Renal cortex interstitium (tissue), 15 donors: ENCODE data around the gene DZIP1L. TPM values are rescaled to one million over a fixed set of nuclear protein-coding genes. Genes with fewer than 3 reads are reported as not detected.
"Not testable (repeated sequence)": the region's sequence is repeated elsewhere in the genome, so short reads cannot be mapped to it uniquely, and the experiment has no call there.

Experiments used
- DNase-seq, 11 donors: peaks; one replicate each; pipeline ENCODE4 v3.0.0-alpha.2; 2013; ENCODE audit warnings: low read depth in 9 of 11, low spot score in 4 of 11; ENCODE audit errors: extremely low read depth in 1 of 11
- long read RNA-seq, 16 experiments: transcript quantifications; one replicate each; lab custom pipeline, GENCODE V29; 2026
- polyA plus RNA-seq, 3 donors: library from polyadenylated mRNA; unstranded; fragments of 120-200 nt; gene quantifications; one replicate each; pipeline ENCODE4 v1.2.1, GENCODE V29; 2013; ENCODE audit not compliant: insufficient read length in 3 of 3

Gene DZIP1L, protein sequence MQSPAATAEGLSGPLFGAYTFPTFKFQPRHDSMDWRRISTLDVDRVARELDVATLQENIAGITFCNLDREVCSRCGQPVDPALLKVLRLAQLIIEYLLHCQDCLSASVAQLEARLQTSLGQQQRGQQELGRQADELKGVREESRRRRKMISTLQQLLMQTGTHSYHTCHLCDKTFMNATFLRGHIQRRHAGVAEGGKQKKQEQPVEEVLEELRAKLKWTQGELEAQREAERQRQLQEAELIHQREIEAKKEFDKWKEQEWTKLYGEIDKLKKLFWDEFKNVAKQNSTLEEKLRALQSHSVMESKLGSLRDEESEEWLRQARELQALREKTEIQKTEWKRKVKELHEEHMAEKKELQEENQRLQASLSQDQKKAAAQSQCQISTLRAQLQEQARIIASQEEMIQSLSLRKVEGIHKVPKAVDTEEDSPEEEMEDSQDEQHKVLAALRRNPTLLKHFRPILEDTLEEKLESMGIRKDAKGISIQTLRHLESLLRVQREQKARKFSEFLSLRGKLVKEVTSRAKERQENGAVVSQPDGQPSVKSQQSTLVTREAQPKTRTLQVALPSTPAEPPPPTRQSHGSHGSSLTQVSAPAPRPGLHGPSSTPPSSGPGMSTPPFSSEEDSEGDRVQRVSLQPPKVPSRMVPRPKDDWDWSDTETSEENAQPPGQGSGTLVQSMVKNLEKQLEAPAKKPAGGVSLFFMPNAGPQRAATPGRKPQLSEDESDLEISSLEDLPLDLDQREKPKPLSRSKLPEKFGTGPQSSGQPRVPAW
- polyA plus RNA-seq: 10 to 100 TPM; 14.5 to 25.7 (median 16.4) TPM
- long read RNA-seq, donor 1: 0 reads
- long read RNA-seq, donor 2: 0 reads
- long read RNA-seq, donor 3: 0 reads
- long read RNA-seq, donor 4: 0 reads
- long read RNA-seq, donor 5: 0 reads
- long read RNA-seq, donor 6: 0 reads
- long read RNA-seq, donor 7, partial matches to known transcripts: 0 of 1 reads
- long read RNA-seq, donor 7, other reads (novel, unspliced or antisense): 0 of 1 reads
- long read RNA-seq, donor 8, partial matches to known transcripts: 0 of 1 reads
- long read RNA-seq, donor 8, other reads (novel, unspliced or antisense): 0 of 1 reads
- long read RNA-seq, donor 9: 0 reads
- long read RNA-seq, donor 10: 0 reads
- long read RNA-seq, donor 11: 0 reads
- long read RNA-seq, donor 12: 0 reads
- long read RNA-seq, donor 13, partial matches to known transcripts: 0 of 1 reads
- long read RNA-seq, donor 13, other reads (novel, unspliced or antisense): 0 of 1 reads
- long read RNA-seq, donor 14: 0 reads
- long read RNA-seq, donor 15: 0 reads
- long read RNA-seq, donor 16, partial matches to known transcripts: 0 of 2 reads
- long read RNA-seq, donor 16, other reads (novel, unspliced or antisense): 0 of 2 reads

DNA sequence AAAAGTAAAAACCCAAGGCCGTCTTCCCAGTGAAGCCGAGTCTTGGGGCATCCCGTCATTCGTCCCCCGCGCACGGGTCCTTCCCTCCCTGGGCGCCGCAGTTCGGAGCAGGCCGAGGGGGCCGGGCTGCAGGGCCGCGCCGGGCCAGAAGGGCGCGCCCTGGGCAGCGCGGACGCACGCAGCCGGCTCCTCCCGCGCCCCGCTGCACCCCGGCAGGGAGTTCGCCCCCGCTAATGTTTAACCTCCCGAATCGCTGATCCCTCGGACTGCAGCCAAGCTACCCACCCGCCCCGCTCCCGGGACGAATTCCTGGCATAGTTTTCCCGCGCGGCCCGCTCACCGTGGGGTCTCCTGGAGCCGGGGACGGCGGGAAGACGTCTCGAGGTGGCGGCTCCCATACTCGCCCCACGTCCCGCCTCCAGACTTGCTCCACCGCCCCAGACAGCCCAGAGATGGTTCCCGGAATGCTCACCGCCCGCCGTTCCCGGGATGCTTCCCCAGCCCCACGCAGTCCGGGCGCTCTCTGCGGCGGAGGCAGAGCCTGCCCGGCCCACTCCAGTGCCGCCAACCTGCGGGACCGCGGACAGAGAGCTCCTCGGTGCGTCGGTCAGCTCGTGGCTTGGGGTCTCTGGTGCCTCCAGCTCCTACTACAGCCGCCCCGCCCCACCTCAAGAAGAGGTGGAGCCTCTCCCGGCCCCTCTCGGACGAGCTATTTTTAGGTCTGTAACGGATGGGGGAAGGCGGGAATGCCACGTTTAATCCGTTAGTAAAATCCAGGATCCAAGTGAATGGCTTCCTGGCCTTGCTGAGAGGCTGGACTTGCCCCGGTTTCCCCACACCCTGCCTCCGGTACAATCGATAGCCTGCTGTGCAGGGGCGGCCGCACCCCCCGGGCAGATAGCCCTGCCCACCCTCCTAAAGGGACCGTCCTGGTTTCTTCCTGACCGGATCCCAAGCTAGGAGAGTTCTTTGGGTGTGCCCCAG is at the start of gene DZIP1L:
TSS of gene DZIP1L (minus strand) at position 621 of the 984 bp plus-strand sequence. CDS start 11,637 bp downstream, outside the sequence.
- DNase-seq: peak; percentile 24 to 71 (median 62)

DNA sequence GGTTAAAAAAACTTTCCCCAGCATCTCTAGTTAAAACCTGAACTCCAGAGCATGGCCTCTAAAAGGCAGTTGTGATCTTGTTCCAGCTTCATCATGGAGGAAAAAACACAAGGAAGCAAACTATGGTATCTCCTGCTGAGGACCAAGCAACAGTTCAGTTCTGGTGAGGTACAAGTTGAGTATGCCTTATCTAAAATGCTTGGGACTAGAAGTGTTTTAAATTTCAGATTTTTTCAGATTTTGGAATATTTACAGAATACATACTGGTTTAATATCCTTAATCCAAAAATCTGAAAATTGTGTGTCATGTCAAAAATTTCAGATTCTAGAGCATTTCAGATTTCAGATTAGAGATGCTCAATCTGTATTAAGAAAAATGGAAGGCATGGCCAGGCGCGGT is 49.7 kb upstream of the DZIP1L start:
- no peak for DNase-seq

DNA sequence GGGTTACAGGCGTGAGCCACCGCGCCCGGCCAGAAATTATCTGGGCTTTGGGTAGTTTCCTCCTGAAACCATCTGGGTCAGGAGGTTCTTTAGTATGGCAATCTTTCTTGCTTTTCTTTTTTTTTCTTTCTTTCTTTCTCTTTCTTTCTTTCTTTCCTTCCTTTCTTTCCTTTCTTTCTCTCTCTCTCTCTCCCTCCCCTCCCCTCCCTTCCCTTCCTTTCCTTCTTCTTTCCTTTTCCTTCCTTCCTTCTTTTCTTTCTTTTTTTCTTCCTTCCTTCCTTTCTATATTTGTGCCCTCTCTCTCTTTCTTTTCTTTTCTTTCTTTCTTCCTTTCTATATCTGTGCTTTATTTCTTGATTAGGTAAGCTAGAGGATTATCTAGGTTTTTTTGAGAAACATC is 42.3 kb upstream of the DZIP1L start:
- no peak for DNase-seq

DNA sequence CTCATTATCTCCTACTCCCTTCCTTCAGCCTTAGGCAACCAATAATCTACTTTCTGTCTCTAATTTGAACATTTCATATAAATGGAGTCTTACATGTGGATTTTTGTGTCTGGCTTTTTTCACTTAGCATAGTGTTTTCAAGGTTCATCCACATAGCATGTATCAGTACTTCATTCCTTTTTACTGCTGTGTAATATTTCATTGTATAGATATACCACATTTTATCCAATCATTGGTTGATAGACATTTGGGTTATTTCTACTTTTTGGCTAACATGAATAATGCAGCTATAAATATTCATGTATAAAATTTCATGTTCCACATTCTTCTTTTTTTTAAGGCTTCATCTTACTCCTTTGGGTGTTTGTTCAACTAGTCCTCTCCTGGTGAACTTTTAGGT is 39.1 kb upstream of the DZIP1L start:
- no peak for DNase-seq

DNA sequence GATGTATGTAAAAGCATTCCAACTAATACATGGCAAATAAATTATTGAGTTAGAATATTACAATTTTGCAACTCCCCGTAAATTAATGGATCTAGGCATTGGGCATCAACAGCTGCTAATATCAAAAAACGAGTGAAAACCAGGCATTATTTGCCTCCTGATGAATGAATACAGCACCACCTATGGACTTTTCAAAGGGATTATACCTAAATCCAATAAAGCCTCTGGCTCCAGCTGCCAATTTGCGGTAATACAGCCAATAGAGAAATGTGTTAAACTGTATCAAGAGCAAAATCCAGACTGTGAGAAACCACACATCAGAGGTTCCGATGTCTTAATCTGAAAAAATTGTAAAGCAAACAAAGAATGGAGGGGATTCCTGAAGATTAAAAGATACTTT is 33.1 kb upstream of the DZIP1L start:
- DNase-seq: no peak

DNA sequence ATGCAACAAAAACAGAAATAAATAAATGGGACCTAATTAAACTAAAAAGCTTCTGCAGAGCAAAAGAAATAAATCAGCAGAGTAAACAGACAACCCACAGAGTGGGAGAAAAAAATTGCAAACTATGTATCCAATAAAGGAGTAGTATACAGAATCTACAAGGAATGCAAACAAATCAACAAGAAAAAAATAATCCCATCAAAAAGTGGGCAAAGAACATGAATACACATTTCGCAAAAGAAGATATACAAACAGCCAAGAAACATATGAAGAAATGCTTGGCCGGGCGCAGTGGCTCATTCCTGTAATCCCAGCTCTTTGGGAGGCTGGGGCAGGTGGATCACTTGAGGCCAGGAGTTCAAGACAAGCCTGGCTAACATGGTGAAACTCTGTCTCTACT is 26.8 kb upstream of the DZIP1L start:
- DNase-seq: not testable (repeated sequence)

DNA sequence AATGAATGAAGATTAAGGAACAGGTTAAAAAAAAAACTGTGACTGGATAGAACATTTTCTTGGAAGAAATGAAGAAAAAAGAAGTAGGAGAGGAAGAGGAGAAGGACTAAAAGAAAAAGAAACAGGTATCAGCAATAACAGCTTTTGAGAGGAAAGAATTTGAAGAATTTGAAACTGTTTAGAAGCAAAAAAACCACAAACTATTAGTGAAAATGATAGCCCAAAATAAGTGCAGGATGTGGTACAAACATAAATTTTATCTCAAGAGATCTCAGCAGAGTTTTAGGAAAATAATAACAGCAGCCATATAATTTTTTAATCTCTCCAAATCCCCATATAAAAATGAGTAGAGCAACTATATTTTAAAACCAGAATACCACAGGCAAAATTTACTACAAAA is 25.5 kb upstream of the DZIP1L start:
- no peak for DNase-seq

DNA sequence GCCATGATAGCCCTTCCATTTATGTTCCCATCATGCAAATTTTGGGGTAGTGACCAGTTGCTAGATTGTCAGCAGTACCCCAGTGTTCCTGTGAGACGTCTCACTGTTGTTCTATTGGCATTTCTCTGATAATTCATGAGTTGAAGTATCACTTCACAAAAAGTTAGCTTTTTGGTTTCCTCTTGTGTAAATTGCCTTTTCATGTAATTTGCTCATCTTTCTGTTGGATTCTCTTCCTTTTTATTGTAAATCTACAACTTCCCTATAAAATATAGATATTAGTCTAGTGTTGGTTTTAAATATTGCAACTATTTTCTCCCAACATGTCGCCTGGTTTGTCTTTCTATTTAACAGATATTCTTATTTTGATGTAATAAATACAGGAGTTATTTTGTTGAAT is 24.3 kb upstream of the DZIP1L start:
- no peak for DNase-seq

DNA sequence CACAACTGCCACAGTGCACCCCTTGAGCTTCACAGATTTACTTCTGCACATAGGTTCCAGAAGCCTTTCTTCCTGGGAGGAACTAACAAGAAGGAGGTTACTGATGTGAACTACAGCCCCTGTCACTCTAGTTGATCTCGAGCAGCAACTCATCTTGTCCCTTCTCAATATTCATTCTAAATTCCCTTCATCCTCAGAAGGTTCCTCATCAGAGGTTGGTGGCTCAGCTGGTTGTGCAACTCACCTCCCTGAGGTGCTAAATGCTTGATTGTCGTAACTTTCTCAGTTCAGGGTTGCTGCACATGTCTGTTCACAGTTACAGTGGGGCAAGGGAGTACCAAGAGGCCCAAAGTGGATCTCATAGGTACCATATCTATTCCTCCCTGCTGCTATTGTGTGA is 22.5 kb upstream of the DZIP1L start:
- DNase-seq: no peak

DNA sequence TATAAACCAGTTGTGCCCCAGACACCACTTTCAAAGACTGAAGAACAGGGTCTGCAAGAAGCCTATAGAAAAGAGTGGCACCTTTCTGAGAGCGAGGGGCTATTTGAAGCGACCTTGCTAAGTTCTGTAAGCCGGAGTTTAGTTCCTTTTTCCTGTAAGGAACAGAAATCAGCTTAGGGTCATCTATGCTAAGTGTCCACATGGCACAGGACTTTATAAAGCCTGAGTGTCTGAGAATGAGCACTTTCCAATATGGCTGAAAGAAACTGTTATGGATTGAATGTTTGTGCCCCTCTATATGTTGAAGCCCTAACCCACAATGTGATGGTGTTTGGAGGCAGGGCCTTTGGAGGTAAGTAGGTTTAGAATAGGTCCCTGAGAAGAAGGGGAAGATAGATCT is 20.8 kb upstream of the DZIP1L start:
- no peak for DNase-seq

DNA sequence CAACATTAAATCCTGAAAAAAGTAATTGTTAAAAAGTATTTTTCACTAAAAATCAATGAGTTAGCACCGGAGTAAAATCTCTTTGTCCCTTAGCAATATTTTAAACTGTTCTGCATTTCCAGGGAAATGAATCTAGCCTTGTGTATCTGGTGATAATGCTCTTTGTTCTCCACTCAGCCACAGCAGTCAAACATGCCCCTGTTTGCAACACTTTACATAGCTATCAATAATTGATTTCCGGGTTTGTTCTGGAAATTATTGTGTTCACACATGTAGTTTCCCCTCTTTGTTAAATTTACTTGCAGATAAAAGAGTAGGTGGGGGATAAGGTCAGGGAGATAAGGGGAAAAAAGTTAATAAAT is 20.4 kb upstream of the DZIP1L start:
- no peak for DNase-seq

DNA sequence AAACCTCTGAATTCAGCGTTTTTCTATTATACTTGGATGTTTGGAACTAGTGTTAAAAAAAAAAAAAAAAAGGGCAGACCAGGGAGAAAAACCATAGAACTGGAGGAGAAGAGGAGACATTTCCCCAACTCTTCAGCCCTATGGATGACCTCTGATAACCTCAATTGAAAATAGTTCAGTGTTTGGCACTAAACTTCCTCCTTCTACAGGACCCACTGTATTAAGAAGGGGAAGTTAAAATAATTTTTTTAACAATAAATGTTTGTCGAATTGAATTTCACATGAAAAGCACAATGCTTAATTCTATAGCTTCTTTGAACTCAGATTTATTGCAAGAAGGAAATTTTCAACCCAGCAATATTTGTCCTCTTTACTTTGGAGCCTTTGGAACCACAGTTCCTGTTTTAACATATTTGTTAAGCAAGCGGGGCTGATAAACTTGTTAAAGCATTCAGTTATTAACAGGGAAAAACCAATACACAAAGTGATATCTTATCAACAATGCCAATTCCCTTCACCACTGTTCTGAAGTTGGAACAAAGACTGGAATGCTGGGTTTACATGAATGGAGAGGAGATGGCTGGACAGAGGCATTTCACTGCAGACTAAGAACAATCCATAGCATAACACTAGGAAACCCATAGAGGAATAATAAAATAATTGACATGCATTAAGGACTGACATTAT is 19.9 kb upstream of the DZIP1L start:
- no peak for DNase-seq

DNA sequence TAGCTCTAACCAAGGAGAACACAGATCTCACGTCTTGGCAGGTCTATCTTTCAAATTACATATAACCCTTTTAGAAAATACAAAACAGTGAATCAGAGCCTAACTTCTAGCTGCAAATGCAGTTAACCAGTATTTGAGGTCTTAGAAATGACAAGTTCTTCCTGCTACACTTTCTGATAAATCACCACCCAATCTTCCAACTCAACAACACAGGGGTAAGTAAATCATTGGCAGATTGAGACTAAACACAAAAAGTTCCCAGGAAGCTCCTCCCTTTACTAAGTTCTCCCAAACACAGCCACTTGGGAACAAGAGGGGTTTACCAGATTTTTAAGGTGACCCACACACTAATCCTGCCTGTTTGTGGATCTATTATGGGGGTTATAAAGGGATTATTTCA is 16.8 kb upstream of the DZIP1L start, which contains the start of gene A4GNT:
TSS of gene A4GNT (minus strand) at position 152 of the 400 bp plus-strand sequence. CDS start 1,134 bp downstream, outside the sequence.
- DNase-seq: no peak

DNA sequence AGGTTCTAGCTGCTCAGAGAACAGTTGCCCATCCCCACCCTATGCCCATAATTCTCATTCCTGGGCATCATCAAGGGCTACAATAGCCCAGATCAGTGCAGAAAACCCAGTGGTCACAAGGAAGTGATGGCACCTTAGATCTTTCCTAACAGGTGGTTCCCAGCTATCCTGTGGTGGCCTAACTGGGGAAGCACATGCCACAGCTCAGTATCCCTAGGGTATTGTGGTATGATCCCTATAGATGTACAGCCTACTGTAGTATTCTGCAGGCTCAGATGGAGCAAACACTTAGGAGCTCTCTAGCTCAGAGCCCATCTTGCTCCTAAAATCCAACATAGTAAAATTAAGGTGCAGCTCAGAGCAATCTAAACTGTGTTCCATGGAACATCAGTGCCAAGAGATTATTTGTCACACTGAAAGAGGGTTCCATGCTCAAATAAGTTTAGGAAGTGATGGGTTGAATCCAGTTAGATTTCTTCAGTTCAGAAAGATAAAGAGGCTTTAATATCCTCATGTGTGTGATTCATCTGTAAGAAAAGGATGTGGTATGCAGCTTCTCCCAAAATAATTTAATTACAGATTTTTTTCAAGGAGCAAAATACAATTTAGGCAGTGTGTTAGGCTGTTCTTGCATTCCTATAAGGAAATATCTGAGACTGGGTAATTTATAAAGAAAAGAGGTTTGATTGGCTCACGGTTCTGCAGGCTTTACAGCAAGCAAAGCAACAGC is 12.4 kb upstream of the DZIP1L start:
- no peak for DNase-seq

DNA sequence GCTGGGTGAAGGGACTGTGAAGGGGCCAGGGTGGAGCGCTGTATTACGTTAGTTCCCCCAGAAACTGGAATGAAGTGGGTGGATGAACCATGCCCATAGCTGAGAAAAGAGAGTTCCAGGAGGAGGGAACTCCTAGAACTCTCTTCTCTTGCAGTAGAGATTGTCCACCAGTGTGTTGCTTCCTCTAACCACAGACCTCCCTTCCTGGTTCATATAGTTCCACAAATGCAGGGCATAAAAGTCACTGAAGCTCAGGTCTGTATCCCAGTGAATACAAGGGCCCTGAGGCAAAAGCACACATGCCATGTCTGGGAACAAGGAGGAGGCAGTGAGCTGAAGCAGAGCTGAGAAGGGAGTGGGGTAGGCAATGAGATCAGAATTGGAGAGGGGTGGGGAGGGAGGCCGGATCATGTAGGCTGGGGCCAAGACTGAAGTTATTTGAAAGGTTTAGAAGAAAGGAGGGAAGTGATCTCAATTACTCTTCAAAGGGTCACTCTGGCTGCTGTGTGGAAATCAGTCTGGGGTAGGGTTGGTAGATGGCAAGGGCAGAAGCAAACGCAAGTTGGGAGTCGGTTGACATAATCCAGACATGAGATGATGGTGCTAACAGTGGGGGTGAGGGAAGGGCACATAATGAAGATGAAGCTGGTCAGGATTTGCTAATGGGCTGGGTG is 10.3 kb upstream of the DZIP1L start:
- DNase-seq: peak in 4 of 11 donors; percentile 16 to 44 (median 32)

DNA sequence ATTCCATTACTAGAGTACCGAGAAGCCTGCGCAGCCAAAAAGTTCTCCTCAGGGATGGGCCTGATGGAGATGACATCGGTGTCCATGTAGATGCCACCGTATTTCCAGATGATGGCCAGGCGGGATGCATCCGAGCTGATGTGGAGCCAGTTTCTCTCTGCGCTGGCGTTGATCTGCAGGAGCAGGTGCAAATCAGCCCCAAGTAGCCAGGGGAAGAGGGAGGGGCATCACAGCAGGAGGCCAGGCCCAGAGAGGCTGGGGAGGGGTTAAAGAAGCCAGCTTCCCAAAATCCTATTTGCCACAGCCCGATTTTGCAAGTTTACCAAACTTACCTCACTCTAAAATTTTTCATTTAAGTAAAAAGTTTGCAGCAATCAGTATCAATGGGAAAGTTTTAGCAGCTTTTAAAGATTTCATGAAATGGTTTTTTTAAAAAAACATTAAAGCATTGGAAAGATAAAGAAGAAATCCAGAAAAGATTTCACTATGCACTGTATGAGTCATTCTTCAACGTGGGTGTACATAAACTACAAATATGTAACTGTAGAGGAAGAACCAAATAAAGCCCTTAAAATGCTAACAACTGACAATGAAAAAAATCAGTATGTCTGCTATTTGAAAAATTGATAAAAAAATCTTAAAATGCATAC is 9.4 kb upstream of the DZIP1L start:
- no peak for DNase-seq
